Epithelial cell of proximal tubule (primary cell): ENCODE results near the gene PLD2. TPM values are rescaled to one million over a fixed set of nuclear protein-coding genes. Genes with fewer than 3 reads are reported as not detected.
A peak's percentile ranks its signal among the peaks of the same experiment; 100 is the strongest.
"Not testable (repeated sequence)": the region's sequence is repeated elsewhere in the genome, so short reads cannot be mapped to it uniquely, and the experiment has no call there.

Experiments
- DNase-seq: peaks from one replicate; pipeline ENCODE4 v3.0.0-alpha.2; 2011; ENCODE audit warnings: low read depth
- H3K4me3 ChIP-seq: 2 replicates; pipeline ENCODE4 v1.5.1; 2011; ENCODE audit warnings: low read depth, mild to moderate bottlenecking, low read length
- total RNA-seq: library from RNA; depleted of rRNA; stranded (reverse); fragments of >200 nt; gene quantifications from 2 replicates; pipeline ENCODE4 v1.2.3, GENCODE V29; 2015
- TF ChIP-seq, protein P1 (sequence below): conservative IDR thresholded peaks from 2 replicates; pipeline ENCODE4 v1.5.1; 2012; ENCODE audit warnings: low read depth, mild to moderate bottlenecking, low read length

PLD2 gene
- total RNA-seq, 1 donor from 2014 or later: 19.5 TPM

GRCh38 chr17:4822835-4823234 is 15.9 kb downstream of the PLD2 start:
- TF ChIP-seq, protein P1, sequence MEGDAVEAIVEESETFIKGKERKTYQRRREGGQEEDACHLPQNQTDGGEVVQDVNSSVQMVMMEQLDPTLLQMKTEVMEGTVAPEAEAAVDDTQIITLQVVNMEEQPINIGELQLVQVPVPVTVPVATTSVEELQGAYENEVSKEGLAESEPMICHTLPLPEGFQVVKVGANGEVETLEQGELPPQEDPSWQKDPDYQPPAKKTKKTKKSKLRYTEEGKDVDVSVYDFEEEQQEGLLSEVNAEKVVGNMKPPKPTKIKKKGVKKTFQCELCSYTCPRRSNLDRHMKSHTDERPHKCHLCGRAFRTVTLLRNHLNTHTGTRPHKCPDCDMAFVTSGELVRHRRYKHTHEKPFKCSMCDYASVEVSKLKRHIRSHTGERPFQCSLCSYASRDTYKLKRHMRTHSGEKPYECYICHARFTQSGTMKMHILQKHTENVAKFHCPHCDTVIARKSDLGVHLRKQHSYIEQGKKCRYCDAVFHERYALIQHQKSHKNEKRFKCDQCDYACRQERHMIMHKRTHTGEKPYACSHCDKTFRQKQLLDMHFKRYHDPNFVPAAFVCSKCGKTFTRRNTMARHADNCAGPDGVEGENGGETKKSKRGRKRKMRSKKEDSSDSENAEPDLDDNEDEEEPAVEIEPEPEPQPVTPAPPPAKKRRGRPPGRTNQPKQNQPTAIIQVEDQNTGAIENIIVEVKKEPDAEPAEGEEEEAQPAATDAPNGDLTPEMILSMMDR: no peak
- DNase-seq: no peak
- H3K4me3 ChIP-seq: no peak overlapping the region

GRCh38 chr17:4823373-4824089 is 16.6 kb downstream of the PLD2 start:
- H3K4me3 ChIP-seq: no peak overlapping the region
- DNase-seq: no peak
- TF ChIP-seq, protein P1: no peak

DNA sequence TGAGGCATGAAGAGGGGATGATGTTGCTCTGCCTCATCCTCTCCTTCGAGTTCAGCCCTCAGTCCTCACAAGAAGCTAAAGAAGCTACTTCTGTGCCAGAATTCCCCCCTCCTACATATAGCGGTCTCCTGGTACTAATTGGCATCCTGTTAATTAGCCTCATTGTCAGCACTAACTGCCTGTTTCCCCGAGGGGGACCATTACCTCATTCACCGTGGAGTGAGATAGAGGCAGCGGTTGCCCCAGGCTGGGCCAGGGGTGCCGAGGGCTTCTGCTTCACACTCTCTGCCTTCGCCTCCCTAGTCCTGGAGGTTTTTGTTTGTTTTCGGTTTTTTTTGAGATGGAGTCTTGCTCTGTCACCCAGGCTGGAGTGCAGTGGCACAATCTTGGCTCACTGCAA is 20.4 kb downstream of the PLD2 start:
- DNase-seq: no peak
- no peak overlapping the region for H3K4me3 ChIP-seq
- TF ChIP-seq, protein P1: no peak

GRCh38 chr17:4832829-4833177 is 25.9 kb downstream of the PLD2 start:
- peak overlapping the region; percentile 93 for H3K4me3 ChIP-seq
- DNase-seq: not testable (repeated sequence)

DNA sequence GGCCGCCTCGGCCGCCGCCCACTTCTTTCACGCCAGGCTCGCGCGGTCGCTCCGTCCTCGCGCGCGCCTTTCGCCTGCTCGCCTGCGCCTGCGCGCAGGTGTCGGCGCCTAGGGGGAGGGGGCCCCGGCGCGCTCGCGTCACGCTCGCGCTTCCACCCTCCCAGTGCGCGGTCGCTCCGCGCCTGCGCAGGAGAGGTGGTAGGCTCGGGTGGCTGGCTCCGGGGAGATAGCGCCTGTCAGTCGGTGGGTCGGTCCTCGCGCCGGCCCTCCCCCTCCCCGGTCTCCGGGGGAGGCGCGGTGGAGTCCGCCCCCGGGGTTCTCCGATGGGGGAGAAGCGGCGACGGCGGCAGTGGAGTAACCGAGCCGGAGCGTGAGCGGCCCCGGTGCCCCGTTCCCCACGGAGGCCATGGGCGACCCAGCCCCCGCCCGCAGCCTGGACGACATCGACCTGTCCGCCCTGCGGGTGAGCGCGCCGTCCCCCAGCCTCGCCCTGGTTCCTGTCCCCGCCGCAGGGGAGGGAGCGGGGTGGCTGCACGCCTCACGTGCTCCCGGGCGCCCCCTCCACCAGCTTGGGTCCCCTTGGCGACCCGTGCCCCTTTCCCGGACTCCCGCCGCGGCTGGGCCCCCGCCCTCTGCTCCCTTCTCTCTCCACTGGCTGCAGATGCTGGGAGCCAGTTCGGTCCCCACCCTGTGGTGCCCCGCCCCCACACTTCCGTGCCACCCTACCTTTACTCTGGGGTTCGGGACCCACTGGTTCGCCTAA is 26.4 kb downstream of the PLD2 start, which contains the start of gene MINK1:
Gene MINK1 (plus strand): TSS at position 163 of the 763 bp plus-strand sequence. CDS start 244 bp downstream, at position 407.
- peak within 1 kb of the TSS; percentile 93 for H3K4me3 ChIP-seq
- no peak for DNase-seq
- TF ChIP-seq, protein P1: no peak

DNA sequence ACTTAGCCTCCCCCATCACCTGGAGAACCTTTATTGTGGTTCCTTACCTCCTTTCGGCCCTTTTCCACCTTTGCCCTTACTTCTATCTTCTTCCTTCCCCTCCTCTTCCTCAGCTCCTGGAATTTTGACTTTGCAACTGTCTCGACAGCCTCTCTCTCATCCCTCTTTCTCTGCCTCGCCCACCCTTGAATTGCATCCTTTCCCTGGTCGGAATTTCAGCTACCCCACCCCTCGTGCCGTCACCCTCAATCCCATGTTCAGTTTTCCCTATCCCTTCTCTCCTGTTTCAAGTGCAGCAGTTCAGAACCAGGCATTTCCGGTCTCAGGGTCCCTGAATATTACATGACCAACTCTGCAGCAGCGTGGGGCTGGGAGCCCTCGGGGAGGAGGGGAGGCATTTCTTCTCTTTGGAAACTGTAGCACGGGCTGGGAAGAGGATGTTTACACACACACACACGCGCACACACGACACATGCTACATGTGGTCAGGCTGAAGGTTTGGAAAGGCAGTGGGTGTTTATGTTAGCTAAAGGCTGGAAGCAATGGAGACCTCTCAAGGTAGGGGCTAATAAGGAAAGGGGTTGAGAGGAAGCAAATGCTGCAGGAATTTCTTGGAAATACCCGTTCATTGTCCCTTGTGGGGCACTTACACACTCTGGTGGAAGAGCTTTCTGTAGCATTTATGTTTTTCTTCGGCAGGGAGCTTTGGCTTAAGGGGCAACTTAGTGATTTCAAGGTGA is 27.2 kb downstream of the PLD2 start:
- no peak for DNase-seq

More for the DNA sequence above, 27.2 kb downstream of the PLD2 start:
- TF ChIP-seq, protein P1: no peak
- H3K4me3 ChIP-seq: peak overlapping the region; percentile 93
